ENCODE results near the gene ORM1.

ORM1 gene

GRCh38 chr9:114307899-114308267 is 15.0 kb upstream of the ORM1 start:
- DNase-seq (ENCODE audit: low read depth) = peak; percentile 35
- no peak for TF ChIP-seq CTCF (IDR thresholded peaks at IDR 0.05; ENCODE audit: control insufficient read depth, insufficient read depth, low read depth, low read length, missing control alignments)
- H3K4me3 ChIP-seq (ENCODE audit: control insufficient read depth, low read depth, low read length) = no peak overlapping the region

- DNase-seq (ENCODE audit: low read depth) = no peak
- no peak for TF ChIP-seq CTCF (IDR thresholded peaks at IDR 0.05; ENCODE audit: control insufficient read depth, insufficient read depth, low read depth, low read length, missing control alignments)
- H3K4me3 ChIP-seq (ENCODE audit: control insufficient read depth, low read depth, low read length) = no peak overlapping the region
These were observed 14.4 kb upstream of the ORM1 start for GRCh38 chr9:114308361-114308950.

- no peak for DNase-seq (ENCODE audit: low read depth)
- no peak for TF ChIP-seq CTCF (IDR thresholded peaks at IDR 0.05; ENCODE audit: control insufficient read depth, insufficient read depth, low read depth, low read length, missing control alignments)
- no peak overlapping the region for H3K4me3 ChIP-seq (ENCODE audit: control insufficient read depth, low read depth, low read length)
These were observed 13.8 kb upstream of the ORM1 start for GRCh38 chr9:114309096-114309495.

GRCh38 chr9:114310471-114311450 is 12.1 kb upstream of the ORM1 start:
- TF ChIP-seq CTCF (IDR thresholded peaks at IDR 0.05; ENCODE audit: control insufficient read depth, insufficient read depth, low read depth, low read length, missing control alignments) = no peak
- H3K4me3 ChIP-seq (ENCODE audit: control insufficient read depth, low read depth, low read length) = no peak overlapping the region
- DNase-seq (ENCODE audit: low read depth) = no peak

GRCh38 chr9:114311571-114312512 is 11.1 kb upstream of the ORM1 start:
- DNase-seq (ENCODE audit: low read depth) = no peak
- H3K4me3 ChIP-seq (ENCODE audit: control insufficient read depth, low read depth, low read length) = no peak overlapping the region
- no peak for TF ChIP-seq CTCF (IDR thresholded peaks at IDR 0.05; ENCODE audit: control insufficient read depth, insufficient read depth, low read depth, low read length, missing control alignments)

- no peak for TF ChIP-seq CTCF (IDR thresholded peaks at IDR 0.05; ENCODE audit: control insufficient read depth, insufficient read depth, low read depth, low read length, missing control alignments)
- no peak overlapping the region for H3K4me3 ChIP-seq (ENCODE audit: control insufficient read depth, low read depth, low read length)
- DNase-seq (ENCODE audit: low read depth) = no peak
These were observed 10.4 kb upstream of the ORM1 start for GRCh38 chr9:114312513-114312875.
